Stimulated activated CD4-positive, alpha-beta T cell treated with anti-CD3 and anti-CD28 coated beads, Interleukin-1b, Interleukin-23, amount 100 ng/mL, for 48 hours (primary cell): ENCODE data around the gene CAPN8.

Source experiments
- DNase-seq: peaks from one replicate; pipeline ENCODE4 v3.0.0-alpha.2; 2020

Gene CAPN8

DNA sequence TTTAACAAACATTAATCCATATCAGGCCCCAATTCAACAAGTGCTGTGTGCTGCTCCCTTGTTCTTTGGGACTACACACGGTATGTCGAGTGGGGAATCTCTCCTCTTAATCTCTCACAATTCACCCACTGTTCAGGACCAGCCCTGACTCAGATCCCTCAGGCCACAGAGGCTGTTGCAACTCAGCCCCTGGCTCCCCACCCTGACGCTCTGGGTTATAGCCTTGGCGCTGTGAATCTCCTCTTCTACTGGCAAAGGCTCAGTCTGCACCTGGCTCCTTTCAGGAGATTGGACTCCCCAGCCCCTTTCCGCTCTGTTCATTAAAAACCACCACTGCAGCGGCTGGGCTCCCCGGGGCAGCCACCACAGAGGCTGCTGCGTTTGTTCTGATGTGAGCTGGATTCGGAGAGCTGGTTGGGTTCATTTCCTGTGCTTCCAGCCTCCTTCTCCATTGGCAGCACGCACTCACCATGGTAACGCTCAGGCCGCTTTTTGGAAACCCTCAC, 13.0 kb downstream of the CAPN8 start:
- no peak for DNase-seq

DNA sequence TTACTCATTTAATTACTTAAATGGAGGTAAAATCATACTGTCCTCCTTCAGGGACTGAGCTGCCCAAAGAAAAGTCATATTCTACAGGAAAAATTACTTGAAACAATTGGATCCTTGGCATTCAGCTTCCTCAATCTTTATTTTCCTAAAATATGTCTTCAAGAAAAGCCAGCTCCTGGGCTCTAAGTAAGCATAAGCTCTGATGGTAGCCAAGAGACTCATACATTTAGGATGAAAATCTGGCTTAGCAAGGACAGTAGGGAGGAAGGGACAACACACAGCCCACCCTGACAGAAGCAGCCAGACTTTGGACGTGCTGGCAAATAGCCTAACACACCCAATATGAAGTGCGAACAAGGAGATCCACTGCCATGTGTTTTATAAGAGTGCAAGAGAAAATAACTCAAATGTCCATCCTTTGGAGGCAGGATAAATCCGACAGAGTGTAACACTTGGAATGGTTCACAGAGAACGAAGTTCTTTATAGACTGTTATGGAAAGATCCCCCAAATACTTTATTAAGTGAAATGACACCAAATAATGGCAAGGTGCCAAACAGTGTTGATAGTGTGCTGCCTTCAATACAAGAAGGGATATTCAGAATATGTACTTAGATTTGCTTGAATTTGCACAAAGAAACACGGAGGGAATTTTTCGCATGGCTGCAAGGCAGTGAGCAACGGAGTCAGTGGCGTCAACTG, 14.1 kb downstream of the CAPN8 start:
- DNase-seq, result no peak

DNA sequence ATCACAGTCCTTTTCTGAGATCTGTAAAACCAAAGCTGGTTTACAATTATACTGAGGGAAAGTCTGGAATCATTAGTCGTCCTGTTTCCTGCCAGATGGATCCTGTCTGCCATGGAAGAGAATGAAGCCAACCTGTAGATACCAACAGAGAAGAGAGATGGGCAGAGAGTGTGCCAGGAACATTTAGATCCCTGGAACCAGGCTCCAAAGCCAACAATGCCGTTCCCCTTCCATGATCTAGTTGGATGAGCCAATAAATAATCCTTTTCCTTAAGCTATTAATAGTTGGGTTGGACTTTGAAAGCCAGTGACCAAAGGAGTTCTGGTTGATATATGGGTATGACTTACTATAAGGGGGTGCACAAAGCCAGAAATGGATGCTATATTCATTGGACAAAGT, 15.0 kb downstream of the CAPN8 start:
- DNase-seq, result no peak

DNA sequence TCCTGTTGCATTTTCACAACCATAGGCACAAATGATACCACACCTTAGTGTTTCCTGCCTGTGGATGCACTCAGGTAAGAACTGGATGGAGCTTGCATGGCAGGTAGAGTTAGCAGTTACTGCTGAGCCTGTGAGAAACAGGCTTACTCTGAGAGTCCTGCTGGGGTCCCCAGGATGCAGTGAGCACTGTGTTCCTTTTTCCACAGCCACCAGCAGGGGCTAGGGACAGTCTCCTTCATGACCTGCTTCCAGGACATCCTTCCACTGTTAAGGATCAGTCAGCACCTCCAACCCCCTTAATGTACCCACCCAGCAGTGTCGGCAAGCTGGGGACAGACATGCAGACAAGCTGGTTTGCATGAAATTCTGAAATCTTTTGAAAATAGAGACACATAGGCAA, 16.3 kb downstream of the CAPN8 start:
- DNase-seq, result no peak

DNA sequence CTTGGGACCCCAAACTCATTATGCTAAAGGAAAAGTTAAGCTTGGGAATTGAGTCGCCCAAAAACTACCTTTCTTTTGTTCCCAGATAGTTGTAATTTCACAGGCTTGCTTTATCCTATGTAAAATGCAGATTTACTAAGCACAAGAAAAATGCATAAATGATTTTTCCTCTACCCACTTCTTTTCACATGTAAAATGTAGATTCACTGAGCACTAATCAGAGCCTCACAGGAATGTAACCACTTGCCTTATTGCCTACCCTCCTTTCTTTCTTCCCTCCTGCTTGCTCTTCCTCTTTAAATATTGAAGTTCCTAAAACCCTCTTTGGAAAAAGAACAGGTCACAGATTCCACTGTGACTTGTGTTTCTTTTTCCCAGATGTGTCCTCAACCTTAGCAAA, 18.3 kb downstream of the CAPN8 start:
- no peak for DNase-seq

DNA sequence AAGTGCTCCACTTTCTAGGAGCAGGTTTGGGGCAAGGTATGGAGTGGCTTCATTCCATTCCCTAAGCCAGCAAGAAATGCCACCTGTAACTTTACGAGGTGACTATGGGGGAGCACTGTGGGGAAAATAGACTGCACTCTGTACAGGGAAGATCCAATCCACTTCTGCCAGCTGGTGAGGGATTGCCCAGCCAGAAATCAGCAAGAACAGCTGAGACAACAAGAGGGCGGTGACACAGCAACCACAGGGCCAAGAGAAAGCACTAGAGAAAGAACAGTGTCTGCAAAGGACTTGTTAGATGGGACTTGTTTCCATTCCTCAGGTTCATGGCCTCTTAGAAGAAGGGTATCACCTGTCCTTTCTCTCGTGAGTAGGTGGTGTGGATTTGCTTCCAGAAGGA, 19.6 kb downstream of the CAPN8 start:
- no peak for DNase-seq

DNA sequence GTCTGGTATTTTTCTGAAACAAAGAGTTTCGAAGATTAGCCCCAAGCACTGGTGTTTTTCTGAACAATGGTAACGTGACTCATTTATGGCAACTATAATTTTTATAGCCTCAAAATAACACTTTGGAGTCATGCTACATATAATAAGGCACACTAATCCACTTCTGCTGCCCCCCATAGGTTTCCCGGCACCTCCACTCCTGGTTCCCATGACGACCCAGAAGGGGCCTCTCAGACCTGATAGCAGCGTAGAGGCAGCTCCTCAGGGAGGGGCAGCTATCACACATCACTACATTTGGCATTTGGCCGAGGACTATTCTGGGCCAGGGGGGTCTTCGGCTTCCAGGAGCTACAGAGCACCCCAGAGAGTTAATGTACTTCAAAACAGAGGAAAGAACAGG, 23.3 kb downstream of the CAPN8 start:
- no peak for DNase-seq

DNA sequence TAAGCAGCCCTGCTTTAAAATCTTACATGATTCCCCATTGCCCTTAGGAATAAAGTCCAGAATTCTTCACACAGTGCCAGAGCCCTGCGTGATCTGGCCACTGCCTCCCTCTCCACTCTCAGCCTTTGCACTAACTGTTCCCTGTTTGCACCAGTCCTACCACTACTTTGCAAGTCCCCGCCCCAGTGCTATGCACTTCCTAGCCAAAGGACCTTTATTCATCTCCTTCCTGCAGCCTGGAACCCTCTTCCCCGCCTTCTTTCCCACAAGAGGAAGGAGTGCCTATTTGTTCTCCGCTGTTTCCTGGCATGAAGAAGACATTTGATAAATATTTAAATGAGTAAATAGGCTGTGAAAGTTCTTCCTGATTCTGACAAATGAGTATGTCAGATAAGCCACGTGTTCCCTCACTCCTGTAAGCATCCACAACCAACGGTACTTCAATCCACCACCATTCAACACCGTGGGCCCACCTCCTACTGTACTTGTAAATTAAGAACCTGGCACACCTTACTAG, 23.9 kb downstream of the CAPN8 start:
- no peak for DNase-seq

DNA sequence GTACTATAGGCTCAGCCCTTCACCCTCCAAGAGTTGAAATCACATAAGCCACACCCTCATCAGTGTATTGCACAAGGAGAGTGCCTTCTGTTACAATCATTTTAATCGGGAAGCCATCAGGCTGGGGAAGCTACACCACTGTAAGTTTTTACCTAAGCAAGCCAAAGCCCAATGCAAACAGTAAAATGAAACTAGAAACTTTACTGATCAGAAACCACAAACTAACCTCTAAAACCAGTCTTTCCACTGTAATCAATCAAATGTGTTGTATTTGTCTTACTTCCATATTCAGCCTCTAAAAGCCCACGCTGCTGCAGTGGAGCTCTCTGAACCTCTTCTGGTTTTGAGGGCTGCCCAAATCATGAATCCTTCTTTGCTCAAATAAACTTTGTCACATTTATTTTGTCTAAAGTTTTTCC, 26.2 kb downstream of the CAPN8 start:
- DNase-seq, result no peak

DNA sequence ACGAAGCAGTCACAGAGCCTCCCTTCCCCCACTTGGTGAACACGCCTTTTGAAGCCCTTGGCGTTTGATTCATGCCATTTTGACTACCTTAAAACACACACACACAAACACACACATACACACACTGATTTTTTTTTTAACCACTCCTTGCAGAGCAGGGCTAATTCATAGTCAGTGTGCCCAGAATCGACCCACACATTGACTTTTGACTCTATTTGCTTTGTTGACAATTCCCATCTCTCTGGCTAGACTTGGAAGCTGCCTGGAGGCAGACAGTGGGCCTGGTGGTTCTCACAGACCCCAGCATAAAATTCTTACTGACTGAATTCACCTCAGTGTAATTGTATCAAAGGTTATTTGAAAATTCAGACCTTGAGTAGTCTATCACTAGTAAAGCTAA, 30.3 kb downstream of the CAPN8 start:
- no peak for DNase-seq

DNA sequence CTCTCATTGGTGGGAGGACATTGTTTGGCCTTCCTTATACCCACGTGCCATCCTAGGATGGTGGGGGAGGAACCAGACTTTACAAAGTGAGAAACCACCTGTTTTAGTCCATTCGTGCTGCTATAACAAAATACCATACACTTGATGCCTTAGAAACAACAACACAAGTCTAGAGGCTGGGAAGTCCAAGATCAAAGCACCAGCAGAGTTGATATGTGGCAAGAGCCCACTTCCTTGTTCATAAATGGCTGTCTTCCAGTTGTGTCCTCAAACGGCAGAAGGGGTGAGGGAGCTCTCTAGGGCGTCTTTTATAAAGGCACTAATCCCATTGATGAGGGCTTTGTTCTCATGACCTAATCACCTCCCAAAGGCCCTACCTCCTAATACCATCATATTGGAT, 31.1 kb downstream of the CAPN8 start:
- no peak for DNase-seq

DNA sequence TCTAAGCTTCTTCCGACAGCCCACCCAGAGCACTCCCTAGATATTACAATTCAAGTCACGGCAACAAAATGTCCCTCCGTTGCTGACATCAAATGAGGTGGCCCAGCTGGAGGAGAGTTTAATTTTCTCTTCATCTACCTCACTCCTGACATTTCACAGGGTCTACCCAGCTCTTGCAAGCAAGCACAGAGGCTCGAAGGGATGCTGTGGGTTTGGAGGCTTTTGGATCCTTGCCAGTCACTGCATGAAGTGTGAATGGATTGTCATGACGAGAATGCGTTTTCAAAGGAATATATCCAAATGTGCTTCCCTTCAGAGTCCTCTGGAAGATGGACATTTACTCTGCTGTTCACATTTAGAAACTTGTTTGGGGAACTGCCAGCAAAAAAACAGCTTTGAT, 33.5 kb downstream of the CAPN8 start:
- DNase-seq, result no peak

DNA sequence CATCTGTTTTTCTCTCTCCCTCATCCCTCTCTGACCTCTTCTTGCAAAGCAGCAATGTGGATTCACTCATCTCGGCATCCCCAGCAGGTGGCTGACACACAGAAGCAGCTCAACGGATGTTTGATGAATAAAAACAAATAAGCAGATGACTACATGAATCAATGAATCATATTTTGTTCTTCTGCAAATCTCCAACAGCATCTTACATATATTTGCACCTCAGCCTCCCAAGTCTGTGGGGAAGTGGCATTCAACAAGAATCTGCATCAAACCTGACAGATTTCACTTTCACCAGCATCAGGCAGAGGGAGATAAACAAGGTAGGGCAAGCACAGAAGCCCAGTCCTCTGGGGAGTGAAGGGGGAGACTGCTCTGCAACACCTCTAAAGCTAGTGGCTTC, 34.0 kb downstream of the CAPN8 start:
- no peak for DNase-seq

DNA sequence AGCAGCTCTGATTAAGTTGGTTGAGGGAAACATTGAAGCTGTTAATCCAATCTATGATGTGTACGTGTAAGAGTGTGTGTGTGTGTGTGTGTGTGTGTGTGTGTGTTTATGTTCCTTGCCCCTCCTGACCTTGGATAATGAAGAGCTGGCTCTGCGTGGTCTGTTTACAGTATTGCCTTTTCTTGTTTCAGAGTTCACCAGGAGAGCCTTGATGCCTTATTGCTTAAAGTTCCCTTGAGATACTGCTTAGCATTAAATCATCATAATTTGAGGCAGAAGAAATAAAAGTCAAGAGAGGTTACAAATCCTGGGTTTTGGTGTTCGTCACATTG, 36.4 kb downstream of the CAPN8 start:
- DNase-seq, result no peak

DNA sequence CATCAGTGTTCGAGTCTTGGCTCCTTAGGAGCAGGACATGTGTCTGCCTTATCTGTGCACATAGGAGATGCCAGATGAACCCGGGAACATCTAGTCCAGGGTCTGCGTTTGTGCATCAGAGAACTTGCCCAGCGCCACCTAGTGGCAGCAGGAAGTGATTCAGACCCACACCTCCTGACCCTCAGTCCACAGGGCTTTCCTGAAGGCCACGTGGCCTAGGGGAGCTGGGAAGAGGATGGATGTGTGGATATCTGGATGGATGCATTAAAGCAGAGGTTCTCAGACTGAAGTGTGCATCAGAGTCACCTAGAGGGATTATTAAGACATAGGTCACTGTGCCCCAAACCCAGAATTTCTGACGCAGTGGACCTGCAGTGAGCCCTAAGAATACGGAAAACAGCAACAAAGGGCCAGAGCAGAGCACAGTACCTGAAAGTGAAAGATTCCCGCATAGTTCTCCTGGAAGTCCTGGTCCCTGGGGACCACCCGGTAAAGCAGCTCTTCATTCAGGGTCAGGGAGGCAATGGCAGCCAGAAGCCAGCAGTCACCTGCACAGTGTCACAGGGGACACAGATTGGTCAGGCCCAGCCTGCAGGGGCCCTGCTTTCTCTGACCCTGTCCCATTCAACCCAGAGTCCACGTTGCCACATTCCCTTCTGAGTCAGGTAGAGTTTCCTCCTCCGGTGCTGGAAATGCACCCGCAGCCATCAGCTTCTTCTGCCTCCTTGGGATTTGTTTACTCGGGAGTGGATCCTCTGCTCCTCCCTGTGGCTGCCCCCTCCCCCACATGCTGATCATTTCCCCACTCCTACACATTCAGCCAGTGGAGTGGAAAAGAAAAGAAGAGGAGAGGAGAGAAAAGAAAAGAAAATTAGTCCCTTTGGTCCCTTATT, 37.0 kb downstream of the CAPN8 start:
- peak; percentile 39 for DNase-seq

DNA sequence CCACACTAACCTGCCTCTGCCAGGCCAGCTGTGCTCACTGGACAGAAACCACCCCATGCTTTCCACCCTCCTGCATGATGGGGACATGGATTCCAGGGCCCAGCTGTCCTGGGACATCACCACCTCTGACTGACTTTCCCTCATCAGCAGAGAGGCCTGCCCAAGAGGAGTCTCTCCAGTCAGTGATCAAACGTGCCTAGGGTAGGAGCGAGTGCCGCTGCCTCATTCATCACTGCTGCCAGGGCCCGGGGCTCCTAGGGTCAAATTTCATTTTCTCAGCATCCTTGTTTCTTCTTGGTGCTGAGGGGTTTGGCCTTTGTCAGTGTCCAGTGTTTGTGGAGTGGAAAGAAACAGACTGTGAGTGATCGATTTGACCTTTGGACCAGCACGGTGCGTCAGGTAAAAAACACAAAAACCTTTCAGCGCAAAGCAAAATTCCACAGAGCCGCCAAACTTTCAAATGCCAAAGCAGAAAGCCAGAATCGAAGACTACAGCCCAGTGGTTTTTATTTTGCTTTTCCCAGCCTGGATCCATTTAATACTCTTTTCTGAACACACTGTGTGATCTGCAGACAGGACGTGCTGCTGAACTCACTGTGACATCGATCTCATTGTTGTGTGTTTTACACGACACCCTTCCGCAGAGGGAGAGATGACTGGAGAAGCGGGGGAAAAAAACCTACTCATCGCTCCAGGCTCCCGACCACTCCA, 43.2 kb downstream of the CAPN8 start:
- DNase-seq, result no peak

DNA sequence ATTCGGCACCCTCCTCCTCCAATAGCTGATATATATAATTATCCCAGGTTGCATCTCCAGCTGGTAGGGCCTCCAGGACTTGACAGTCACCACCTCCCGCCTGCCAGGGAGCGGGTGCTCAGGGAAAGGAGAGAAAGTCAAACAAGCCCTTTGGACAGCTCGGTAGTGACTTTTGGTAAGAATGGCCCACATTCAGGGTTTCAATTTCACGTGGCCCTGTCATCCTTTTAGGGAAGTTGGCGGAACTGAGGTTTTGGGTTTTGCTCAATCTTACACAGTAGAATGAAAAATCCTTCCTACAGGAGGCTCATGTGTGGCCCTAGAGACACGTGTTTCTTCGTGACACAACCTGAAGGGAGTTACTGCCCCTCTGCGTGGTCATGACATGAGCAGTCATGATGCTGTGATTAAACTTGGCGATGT, 44.2 kb downstream of the CAPN8 start:
- no peak for DNase-seq

DNA sequence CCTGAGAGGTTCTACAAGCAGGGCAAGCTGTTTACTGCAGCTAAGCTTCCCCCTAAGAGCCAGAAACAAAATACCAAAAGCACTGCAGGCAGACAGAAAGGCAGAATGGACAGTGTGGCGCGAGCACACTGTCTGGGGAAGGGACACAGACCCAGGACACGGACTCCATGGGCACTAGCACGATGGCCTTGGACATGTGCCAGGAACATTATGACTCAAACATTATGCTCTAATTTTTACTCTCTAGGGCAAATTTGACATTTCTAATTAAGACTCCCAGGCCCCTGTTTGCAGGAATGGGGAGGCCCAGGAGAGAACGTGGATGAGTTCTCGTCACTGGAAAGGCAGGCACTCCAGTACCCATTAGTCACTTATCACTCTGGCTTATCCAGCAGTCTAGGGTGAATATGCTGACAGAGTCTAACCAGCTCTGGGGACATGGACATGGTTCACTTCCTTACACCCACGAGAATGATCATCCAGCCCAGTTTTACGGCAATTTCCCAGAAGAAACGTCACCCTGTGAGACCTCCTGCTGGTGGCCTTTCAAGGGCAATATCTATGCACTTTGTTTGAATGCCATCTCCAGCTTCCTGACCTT, 45.1 kb downstream of the CAPN8 start:
- no peak for DNase-seq

DNA sequence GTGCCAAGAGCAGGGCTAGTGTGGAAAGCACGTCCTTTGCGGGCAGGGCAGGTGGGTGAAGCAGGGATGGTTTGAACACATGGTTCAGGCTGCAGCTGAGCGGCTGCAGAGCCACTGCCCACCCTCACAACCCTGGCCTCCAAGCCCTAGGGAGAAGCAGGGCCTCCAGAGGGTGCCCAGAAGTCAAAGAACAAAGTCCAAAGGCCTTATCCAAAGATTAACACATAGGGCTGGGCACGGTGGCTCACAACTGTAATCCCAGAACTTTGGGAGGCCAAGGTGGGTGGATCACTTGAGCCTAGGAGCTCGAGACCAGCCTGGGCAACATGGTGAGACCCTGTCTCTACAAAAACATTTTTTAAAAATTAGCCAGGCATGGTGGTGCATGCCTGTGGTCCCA, 46.8 kb downstream of the CAPN8 start:
- DNase-seq, result no peak

DNA sequence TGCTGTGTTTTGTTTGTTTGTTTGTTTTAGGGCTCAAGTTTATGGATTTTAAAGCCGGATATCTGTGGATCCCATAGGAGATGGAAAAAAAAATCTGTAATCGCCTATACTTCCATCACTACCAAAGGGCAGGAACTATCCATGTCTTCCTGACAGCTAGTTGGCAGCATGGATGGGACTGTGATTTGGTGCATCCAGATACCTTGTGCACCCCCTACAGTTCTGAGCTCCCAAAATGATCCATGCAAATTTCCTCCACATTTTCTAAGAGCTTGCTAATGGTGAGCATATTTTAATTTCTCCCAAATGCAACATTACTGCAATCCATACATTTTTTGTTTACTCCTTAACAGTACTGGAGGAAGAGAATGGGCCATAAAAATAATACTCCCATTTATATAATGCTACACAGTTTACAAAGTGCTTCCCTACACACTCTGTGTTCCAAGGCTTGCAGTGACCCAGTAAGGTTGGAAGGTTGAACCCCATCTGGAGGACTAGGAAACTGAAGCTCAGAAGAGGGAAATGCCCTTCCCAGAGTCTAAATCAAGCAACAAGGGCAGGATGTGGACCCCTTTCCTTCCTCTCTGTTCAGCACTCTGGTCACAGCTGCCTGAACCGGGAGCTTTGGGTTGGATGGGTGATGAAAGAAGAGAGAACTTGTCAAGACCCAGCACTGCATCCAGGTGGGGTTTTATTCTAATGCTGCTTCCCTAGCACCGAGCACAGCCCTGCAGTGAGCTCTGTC, 48.0 kb downstream of the CAPN8 start:
- DNase-seq, result no peak

DNA sequence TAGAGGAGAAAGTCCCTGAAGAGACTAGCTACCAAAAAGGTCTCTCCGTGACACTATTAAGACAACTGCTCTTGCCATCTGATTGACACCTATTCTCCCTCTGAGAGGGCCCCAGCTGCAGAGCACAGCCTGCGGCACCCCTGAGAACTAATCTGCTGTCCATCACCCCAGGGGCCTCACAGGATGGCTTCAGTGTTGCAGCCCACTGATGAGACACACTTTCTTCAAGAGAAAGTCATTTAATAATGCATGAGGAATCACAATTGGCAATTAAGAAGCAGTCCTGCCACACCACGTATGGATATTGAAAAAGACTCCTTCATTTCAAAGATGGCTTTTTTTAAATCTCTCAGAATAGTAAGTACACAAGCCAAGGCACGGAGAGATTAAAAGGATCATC, 48.9 kb downstream of the CAPN8 start:
- no peak for DNase-seq

DNA sequence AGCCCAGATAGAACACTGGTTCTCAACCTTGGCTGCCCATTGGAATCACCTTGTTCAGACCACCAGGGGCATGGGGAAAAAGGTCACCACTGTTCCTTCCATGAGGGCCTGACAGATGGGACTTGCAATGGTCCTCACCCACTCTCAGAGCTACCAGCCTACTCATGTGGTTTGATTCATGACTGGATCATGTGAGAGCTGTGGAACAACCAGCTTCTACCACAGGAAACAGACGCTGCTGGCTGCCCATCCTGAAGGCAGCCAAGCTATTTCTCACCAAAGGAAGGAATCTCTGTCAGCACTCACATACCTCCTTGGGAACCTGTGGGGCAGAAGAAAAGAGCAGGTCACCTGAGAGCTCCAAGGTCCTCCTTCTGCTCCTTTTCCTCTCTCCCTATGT, 53.6 kb downstream of the CAPN8 start:
- no peak for DNase-seq
